IPS-NIHi7 (cell line): ENCODE measurements around the gene DAB1.
A peak's percentile ranks its signal among the peaks of the same experiment; 100 is the strongest.
"Not testable (repeated sequence)": the region's sequence is repeated elsewhere in the genome, so short reads cannot be mapped to it uniquely, and the experiment has no call there.

Experiments
- DNase-seq: peaks from one replicate; pipeline ENCODE4 v3.0.0; 2012; ENCODE audit warnings: mixed read lengths; ENCODE audit errors: extremely low spot score

Gene DAB1

GRCh38 chr1:57361516-57361915 is 62.3 kb downstream of the DAB1 start:
- no peak for DNase-seq

- DNase-seq = no peak
These were observed 62.9 kb downstream of the DAB1 start for GRCh38 chr1:57360846-57361407.

- DNase-seq = no peak
These were observed 66.4 kb downstream of the DAB1 start for GRCh38 chr1:57357462-57357861.

DNA sequence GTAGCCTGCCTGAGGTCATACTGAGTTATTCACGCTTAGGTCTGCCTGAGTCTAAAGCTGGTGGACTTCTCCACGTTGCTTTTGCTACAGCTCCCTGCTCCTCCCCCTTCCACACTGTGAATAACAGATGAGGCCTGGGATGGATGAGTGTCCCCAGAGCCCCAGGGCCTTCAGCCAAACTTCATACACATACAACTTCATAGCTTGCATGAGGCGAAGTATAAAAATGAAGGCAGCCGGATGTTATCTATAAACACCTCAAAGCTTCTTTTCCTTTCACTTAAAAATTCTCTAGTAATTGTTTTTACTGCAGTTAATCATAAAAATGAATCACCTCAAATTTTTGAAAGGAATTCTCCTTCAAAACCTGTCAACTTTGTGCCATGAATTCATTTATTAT is 70.2 kb downstream of the DAB1 start:
- DNase-seq = no peak

DNA sequence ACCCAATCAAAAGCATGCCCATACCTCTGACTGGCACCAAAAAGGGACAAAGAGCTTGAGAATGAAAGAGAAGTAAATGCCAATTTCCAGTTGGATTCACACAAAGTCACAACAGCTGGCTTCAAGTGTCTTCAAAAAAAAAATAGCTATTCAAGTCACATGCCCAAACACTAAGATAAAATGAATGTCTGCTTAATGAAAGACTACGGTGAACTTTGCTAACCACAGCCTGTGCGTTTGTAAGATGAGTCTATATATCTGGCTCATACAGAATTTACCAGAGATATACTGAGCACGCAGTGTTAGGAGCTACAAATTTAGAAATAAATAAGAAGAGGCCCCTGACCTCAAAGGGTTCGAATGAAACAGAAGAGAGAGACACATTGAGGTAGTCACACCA is 73.2 kb downstream of the DAB1 start:
- no peak for DNase-seq

DNA sequence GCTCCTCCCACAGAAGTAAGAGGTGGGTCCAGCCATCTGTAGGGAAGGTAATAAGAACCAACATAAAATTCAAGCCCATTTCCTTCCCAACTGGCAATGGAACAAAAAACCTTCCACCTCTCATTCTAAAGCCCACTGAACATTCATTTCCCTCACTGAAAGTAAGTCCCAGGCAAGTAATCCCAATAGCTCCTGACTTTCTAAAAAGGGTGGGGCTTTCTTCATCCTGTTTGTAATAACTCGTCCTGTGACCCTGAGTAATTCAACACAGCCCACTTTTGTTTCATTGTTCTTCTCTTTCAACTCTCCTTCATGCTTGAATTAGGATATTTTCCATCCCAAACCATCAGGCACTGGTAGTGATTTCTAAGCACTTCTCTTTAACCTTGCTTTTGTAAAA is 74.9 kb downstream of the DAB1 start:
- DNase-seq = no peak

DNA sequence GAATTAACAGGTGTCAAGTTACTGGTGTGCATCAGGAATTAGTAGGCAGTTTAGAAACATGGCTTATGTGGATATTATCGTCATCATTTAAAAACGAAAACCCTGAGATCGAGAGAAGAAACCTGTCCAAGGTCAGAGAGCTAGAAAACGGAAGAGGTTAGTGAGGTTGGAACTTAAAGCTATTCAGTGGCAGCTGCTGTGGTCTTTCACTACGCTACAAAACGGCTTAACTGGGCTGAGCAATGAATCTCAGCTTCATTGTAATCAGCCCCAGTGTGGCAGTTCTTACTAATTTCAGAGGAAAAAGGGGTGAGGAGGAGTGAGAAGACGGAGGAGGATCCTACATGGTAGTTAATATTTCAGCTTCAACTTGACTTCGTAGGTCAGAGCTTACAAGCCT is 77.9 kb downstream of the DAB1 start:
- no peak for DNase-seq

DNA sequence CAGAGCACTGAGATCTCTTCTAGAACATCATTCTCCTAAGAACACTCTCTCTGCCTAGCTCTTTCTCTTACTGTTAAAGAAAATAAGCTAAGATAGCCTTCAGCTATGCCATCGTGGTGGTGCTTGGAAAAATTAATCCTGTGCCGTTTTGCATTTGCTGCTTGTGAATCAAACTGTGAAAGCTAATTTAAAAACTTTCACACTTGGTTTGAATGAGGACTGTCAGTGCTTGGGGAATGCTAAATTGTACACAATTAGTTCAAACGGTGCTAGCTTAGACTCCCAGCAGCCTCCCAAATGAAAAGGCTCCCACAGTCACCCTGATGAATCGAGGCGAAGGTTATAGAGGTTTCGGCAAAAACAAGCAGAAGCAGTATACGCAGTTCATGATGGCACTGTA is 79.6 kb downstream of the DAB1 start:
- DNase-seq = no peak

DNA sequence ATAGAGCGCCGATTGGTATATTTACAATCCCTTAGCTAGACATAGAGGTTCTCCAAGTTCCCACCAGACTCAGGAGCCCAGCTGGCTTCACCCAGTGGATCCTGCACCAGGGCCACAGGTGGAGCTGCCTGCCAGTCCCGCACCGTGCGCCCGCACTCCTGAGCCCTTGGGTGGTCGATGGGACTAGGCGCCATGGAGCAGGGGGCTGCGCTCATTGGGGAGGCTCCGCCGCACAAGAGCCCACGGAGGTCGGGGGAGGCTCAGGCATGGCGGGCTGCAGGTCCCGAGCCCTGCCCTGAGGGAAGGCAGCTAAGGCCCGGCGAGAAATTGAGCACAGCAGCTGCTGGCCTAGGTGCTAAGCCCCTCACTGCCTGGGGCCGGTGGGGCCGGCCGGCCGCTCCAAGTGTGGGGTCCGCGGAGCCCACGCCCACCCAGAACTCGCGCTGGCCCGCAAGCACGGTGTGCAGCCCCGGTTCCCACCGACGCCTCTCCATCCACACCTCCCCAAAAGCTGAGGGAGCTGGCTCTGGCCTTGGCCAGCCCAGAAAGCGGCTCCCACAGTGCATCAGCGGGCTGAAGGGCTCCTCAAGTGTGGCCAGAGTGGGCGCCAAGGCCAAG is 80.5 kb downstream of the DAB1 start:
- DNase-seq = not testable (repeated sequence)

DNA sequence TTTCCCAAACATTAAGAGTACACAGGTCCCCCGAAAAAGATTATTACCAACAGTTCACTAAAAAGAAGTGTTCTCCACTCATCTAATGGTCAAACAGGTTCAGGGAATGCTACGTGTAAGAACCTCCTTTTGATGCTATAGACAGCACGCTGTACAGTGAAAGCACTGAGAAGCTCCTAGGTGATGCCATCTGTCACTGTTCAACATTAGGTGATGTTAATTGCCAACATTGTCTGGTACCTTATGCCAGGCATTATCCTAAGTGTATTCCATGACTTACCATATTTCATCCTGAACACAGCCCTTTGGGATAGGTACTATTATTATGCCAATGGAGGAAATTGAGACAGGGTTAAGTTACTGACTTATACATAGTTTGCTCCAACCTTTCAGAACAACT is 82.1 kb downstream of the DAB1 start:
- DNase-seq = no peak

DNA sequence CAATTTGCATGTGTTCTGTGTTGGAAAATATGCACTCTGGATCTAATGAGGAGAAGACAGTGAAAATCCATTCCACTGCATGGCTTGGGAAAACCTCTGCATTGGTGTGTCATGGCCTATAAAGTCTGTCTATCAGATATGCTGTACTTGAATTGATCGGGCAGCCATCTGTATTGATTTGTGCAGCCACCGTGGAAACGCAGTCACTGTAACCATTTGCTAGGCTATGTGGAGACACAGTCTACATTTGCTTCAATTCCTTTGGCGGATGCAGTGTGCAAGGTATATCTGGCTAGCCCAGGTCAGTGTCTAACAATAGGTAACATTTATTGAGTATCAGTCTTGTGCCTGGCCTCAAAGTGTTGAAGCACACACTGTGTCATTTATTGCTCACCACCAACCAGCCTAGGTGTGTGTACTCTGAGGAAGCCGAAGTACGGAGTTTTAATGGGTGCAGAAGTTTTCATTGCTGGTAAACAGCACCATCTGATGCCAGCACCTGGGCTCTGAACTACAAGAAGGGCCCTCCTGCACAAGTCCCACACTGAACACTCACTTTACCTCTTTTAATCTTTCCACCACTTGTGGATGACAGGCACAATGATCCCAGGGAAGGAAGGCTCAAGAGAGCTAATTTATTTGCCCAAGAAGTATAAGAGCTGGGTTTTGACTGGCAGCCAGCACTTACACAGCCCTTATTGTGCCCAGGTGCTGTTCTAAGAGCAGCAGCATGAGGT is 83.4 kb downstream of the DAB1 start:
- DNase-seq = no peak

- no peak for DNase-seq
These were observed 86.2 kb downstream of the DAB1 start for GRCh38 chr1:57337623-57338022.

- peak; percentile 30 for DNase-seq
These were observed 87.1 kb downstream of the DAB1 start for GRCh38 chr1:57336793-57337192.

GRCh38 chr1:57331620-57332019 is 92.2 kb downstream of the DAB1 start:
- DNase-seq = no peak

GRCh38 chr1:57329937-57330336 is 93.9 kb downstream of the DAB1 start:
- DNase-seq = no peak

- DNase-seq = no peak
These were observed 94.8 kb downstream of the DAB1 start for GRCh38 chr1:57329001-57329527.

DNA sequence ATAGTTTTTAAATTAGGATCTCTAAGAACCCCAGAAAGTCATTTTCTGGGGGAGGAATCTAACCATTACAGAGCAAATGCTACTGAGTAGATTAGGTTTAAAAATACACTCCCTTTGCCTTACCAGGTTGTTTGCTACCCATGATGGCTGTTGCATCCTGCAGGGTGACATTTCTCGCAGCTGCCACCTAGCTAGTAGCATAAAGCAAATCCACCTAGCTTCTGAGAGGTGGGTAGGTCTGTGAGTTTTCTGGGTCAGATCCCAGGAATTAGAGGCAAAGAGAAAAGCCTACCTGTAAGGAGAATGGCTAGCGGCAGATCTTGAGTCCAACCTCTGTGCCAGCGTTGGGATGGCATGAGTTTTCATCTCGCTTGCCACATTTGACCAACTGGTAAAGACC is 95.9 kb downstream of the DAB1 start:
- DNase-seq = no peak

DNA sequence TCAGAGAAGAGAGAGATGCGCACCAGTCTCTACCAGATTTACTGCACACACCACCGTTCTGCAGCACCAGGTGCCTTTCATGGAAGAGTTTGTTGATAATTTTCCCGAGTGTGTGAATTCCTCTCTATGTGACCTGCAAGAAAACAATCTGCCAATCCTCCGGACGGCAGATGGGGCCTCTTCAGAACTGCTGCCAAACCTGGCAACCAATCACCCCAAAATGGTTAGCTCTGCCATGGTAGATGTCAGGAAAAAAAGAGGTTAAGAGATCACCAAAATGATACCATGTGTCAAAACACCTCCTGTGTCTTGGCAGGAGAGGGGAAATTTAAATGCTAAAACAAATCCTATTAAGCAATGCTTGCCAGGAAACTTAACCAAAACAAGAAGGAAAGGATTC is 96.5 kb downstream of the DAB1 start:
- no peak for DNase-seq

DNA sequence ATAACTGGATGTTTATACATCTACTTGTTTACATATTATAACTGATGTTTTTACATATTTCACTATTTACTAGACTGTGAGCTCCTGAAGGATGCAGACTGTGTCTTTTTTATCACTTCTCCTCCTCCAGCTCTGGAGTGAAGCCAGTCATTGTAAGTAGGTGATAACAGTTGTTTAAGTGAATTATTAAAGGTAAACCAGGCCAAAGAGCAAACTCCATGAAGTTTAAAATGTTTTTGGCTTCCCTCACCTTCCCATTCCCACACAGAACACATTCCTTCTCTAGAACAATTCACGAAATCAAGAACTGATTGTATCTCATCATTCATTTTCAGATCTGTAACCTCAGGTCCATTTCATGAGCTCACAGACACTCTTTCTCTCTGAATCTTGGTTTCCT is 98.3 kb downstream of the DAB1 start:
- no peak for DNase-seq

- no peak for DNase-seq
These were observed 98.7 kb downstream of the DAB1 start for GRCh38 chr1:57325117-57325516.

DNA sequence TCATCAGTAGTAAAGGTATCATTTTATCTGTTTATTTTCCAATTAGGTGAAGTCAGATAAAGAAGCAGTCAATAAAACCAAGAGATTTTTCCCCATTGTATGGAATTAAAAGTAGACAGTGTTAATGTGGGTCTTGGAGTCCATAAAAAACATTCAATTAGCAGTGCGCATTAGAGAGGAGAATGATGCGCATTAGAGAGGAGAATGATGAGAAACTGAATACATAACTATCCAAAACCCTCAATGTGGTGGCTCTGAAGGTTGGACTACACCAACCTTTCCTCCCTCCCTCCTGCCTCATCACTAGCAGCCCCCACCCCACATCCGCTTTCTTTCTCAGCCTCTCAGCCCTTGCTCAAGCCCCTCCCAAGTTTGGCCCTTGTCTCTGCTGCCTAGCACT is 99.5 kb downstream of the DAB1 start:
- no peak for DNase-seq

GRCh38 chr1:57321776-57322175 is 102.1 kb downstream of the DAB1 start:
- DNase-seq = no peak

GRCh38 chr1:57319791-57320190 is 104.1 kb downstream of the DAB1 start:
- DNase-seq = no peak
